GM19239 (cell line): ENCODE measurements around the gene TMEM175.
A peak's percentile ranks its signal among the peaks of the same experiment; 100 is the strongest.
"Not testable (repeated sequence)": the region's sequence is repeated elsewhere in the genome, so short reads cannot be mapped to it uniquely, and the experiment has no call there.

Experiments
- DNase-seq: peaks from one replicate; pipeline ENCODE4 v3.0.0; 2011; ENCODE audit warnings: low spot score; ENCODE audit not compliant: insufficient read length
- FAIRE-seq: peaks from 2 replicates; lab custom pipeline; 2011; peaks lifted over from hg19 to GRCh38; lab: Jason Lieb, UNC

Gene TMEM175

DNA sequence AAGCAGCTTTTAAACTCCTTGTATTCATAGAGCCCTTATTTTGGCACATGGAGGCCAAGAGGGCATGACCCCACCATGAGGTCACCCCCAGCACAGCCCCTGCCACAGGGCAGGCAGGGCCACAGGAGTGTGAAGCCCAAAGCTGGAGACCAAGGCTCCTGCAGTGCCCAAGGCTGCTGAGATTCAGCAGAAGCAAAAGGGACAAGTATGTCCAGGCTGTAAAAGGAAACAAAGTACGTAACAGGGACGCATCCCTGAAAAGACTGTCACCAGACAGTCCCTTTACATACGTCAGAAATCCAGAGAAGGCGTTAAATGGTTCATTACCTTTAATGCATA lies 19.0 kb upstream of the TMEM175 start:
- FAIRE-seq (no peak), DNase-seq (no peak)

DNA sequence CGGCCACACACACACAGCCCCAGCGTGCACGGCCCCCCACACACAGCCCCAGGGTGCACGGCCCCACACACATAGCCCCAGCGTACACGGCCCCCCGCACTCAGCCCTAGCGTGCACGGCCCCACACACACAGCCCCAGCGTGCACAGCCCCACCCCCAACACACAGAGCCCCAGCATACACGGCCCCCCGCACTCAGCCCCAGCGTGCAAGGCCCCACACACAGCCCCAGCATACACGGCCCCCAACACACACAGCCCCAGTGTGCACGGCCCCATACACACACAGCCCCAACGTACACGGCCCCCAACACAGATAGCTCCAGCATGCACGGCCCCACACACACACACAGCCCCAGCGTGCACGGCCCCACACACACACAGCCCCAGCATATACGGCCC lies 17.7 kb upstream of the TMEM175 start:
- FAIRE-seq, result no peak
- DNase-seq, result no peak

DNA sequence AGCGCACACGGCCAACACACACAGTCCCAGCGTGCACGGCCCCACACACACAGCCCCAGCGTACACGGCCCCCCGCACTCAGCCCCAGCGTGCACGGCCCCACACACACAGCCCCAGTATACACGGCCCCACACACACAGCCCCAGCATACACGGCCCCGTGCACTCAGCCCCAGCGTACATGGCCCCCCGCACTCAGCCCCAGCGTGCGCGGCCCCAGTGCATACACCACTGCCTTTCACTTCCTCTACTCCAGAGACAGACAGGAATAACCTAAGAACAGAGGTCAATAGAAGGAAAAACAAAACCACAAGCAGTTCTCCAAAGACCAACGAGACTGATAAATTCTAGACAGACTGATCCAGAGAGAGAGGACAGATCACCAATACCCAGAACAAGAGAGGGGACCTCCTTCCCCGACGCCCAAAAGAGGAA lies 17.2 kb upstream of the TMEM175 start:
- DNase-seq (no peak), FAIRE-seq (no peak)

DNA sequence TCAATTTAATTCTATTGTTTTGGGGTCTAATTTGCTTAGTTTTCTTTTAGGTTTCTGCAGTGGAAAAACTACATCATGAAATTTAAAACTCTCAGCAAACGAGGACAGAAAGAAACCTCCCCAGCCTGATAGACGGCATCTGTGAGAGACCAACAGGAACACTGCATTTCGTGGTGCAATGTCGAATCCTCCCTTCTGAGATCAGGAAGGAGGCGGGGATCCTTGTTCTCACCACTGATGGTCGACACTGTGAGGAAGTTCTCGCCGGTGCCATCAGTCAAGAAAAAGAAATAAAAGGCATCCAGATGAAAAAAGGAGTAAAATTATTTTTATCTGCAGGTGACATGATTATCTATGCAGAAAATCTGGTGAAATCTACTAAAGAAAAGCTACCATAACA lies 16.7 kb upstream of the TMEM175 start:
- FAIRE-seq (peak; percentile 4), DNase-seq (no peak)

DNA sequence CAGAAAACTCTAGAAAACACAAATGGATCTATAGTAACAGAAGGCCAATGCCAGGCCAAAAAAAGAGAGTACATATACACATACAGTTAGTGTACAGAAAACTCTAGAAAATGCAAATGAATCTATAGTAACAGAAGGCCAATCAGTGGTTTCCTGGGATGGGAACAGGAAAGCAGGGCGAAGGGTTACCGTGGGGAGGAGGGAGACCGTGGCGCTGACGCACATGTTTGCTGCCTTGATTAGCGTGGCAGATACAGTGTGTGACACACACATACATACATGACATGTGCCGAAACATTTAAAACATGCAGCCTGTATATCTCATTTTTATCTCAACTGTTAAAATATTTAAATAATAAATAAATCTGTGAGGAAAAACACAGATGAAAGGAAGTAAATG lies 14.8 kb upstream of the TMEM175 start:
- DNase-seq (no peak), FAIRE-seq (no peak)

DNA sequence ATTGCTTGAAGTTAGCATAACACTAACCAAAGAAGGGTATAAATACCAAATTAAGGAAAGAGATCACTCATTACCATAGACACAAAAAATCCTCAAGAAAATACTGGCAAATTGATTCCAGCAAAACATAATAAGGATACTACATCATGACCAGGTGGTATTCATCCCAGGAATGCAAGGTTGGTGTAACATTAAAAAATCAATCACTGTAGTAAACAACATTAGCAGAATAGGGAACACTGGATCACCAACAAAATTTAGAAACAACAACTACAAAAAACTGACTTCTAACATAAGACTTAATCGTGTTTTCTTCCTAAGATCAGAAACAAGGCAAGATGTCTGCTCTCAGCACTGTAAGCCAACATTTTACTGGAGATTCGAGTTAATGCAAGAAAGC lies 14.3 kb upstream of the TMEM175 start:
- no peak for DNase-seq
- no peak for FAIRE-seq

DNA sequence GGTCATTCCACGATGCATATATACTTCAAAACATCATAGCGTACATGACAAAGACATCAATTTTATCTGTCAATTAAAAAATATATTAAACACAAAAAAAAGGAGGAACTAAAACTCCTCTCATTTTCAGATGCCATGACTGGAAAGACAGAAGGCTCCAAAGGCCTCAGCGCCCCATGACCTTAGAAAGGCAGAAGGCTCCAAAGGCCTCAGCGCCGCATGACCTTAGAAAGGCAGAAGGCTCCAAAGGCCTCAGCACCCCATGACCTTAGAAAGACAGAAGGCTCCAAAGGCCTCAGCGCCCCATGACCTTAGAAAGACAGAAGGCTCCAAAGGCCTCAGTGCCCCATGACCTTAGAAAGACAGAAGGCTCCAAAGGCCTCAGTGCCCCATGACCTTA lies 13.7 kb upstream of the TMEM175 start:
- DNase-seq, FAIRE-seq: not testable (repeated sequence)

DNA sequence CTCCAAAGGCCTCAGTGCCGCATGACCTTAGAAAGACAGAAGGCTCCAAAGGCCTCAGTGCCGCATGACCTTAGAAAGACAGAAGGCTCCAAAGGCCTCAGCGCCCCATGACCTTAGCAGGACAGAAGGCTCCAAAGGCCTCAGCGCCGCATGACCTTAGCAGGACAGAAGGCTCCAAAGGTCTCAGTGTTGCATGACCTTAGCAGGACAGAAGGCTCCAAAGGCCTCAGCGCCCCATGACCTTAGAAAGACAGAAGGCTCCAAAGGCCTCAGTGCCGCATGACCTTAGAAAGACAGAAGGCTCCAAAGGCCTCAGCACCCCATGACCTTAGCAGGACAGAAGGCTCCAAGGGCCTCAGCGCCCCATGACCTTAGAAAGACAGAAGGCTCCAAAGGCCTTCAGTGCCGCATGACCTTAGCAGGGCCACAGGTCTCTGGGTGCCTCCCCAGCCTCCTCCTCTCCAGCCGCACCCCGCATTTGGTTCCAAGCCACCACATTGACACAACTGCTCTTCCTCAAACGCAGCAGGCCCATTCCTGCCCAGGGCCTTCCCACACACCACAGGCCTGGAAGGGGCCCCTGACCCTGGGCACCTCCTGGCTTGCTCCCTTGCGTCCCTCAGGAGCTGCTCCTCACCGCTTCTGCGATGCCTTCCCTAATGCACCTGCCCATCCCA lies 13.1 kb upstream of the TMEM175 start:
- DNase-seq, FAIRE-seq: not testable (repeated sequence)

DNA sequence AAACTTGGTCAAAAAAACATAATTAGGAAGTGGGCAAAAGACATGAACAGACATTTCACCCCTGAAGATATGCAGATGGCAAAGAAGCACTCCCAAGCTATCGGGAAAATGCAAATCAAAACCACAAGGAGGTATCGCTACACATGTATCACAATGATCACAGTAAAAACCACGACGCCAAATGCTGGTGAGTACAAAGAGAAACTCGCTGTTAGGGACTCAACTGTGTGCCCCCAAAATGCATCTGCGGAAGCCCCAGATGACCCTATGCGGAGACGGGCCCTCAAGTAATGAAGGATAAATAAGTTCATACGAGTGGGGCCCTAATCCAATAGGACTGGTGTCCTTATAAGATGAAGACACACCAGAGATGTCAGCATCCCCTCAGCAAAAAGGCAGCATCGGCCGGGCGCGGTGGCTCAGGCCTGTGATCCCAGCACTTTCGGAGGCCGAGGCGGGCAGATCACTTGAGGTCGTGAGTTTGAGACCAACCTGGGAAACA lies 10.4 kb upstream of the TMEM175 start:
- FAIRE-seq, result peak; percentile 94

DNA sequence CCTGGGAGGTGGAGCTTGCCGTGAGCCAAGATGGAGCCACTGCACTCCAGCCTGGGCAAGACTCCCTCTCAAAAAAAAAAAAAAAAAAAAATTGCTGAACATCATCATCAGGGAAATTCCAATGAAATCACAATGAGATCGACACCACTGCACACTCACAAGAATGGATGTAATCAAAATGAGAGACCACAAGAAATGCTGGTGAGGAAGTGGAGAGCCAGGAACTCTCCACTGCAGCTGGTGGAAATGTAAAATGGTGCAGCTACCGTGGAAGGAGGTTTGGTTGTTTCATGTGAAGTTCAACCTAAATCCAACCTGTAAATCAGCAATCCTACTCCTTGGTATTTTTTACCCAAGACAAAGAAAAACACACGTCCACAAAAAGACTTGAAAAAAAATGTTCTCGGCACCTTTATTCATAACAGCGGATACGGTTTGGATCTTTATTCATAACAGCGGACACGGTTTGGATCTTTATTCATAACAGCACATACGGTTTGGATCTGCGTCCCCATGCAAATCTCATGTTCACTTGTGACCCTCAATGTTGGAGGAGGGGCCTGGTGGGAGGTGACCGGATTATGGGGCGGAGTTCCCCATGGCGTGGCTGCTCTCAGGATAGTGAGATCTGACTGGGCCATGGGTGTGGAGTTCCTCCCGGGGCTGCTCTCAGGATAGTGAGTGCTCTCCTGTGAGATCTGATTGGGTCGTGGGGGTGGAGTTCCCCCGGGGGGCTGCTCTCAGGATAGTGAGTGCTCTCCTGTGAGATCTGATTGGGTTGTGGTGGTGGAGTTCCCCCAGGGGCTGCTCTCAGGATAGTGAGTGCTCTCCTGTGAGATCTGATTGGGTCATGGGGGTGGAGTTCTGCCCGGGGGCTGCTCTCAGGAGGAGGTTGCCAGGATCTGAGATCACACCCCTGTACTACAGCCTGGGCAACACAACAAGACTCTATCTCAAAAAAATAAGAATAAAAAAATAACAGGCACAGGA lies 7.9 kb upstream of the TMEM175 start:
- no peak for DNase-seq
- FAIRE-seq, result no peak

More for the DNA sequence above, 10.4 kb upstream of the TMEM175 start:
- DNase-seq, result no peak

DNA sequence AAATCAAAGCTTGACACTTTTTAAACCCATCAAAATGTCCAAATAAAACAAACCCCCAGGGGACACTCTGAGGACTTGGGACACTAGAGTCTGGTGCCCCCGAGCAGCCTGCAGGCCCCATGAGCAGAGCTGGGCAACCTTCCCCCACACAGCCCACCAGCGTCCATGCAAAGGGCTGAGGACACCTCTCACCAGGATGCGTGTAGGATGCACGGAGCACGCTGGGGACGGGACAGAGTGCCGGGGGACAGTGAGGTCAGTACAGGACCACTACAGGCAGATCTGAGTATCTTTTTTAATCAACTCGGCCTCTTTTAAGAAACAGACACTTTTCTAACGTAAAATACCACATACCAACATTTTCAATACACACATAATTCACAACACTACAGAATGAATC lies 7.1 kb upstream of the TMEM175 start:
- FAIRE-seq (no peak), DNase-seq (no peak)

DNA sequence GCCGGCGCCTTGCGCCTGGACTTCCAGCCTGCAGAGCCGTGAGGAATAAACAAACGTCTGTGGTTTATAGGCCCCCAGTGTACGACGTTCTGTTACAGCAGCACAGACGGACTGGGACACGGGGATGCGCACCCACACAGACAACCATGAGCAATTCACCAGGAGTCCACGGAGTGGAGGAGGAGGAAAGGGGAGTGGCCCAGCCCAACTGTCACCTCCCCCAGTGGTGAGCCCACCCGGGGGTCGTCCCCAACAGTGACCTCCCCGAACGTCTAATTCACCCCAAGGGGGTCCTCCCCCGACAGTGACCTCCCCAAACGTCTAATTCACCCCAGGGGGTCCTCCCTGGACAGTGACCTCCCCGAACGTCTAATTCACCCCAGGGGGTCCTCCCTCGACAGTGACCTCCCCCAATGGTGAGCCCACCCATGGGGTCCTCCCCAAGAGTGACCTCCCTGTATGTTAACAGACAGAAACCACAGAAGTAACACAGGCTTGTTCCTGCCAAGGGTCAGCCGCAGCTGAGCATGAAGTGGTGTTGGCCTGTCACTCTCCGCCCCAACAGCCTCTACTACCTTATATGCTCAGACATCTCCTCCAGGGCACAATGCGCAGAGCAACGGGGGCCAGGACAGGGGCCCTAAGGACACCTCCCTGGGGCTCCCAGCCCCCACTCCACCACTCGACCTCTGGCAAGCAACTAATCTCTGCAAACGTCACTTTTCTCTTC lies 6.3 kb upstream of the TMEM175 start:
- no peak for DNase-seq
- no peak for FAIRE-seq

DNA sequence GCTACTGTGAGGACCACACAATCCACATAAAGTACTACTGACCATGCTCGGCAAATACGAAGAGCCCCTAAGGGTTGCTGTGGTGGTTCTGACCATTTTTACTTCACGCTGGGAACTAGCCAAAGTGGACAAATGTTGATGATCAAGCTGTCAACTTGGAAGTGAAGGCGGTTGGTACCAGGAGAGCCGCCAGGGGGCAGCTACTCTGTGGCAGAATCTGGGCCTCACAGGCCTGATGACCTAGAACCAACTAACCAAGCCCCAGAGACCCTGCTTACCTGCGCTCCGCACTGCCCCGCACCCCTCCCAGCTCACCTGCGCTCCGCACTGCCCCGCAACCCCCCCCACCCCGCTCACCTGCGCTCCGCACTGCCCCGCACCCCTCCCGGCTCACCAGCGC lies 5.7 kb upstream of the TMEM175 start:
- no peak for FAIRE-seq
- no peak for DNase-seq

DNA sequence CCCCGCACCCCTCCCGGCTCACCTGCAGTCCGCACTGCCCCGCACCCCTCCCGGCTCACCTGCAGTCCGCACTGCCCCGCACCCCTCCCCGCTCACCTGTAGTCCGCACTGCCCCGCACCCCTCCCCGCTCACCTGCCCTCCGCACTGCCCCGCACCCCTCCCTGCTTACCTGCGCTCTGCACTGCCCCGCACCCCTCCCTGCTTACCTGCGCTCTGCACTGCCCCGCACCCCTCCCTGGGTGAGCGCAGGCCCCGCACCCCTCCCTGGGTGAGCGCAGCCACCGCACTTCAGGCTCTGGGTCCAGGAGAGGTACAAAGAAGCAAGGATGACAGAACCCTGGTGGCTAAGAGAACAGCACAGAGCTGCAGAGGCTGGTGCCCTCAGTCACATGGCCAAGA lies 4.7 kb upstream of the TMEM175 start:
- not testable (repeated sequence) for FAIRE-seq, DNase-seq

DNA sequence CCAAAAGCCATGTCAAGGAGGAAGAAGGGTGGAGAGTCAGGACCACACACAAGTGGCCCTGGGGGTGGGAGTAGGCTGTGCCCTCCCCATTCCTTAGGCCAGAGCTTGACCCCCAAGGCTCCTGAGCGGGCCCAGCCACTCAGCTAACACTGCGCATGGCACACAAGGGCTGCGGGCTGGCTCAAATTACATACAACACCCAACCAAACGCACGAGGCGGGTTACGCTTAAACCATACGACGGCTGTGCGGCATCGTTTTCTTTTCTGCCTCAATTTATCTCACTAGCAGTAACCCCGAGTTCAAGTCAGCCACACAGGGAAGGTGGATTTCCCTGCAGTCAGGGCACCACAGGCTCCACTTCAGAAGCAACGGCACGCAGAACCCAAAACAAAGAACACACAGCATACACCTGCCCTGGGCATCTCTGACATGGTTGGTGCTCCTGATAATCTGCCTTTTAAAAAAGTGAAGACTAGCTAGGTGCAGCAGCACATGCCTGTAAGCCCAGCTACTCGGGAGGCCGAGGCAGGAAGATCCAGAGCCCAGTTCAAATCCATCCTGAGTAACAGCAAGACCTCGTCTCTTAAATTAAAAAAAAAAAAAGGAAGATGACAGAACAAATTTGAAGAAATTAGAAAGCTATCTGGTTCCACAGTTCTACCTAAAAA lies 3.0 kb upstream of the TMEM175 start:
- FAIRE-seq (no peak), DNase-seq (no peak)

DNA sequence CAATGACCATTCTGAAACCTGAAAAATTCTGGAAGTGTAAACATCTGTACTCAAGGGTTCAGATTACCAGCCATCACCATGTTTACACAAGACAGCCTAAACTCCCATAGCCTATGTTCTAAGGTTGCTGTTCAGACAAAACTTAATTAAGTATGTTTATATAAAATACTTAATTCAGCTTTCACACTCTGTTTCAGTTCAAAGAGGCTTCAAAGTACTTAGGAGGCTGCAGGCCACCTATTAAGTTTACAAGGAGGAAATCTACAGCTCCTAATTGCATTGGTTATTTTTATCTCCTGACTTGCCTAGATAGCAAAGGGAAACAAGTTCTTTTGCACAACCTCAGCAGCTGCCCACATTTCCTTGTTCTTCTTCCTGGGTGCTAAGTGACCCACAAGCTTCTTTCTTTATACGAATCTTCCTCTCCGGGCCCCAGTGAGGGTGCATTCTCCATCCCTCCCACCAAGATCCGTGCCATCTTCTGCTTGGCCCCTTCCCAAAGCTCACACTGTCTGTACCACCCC lies 2.2 kb upstream of the TMEM175 start:
- DNase-seq (no peak), FAIRE-seq (peak; percentile 33)

DNA sequence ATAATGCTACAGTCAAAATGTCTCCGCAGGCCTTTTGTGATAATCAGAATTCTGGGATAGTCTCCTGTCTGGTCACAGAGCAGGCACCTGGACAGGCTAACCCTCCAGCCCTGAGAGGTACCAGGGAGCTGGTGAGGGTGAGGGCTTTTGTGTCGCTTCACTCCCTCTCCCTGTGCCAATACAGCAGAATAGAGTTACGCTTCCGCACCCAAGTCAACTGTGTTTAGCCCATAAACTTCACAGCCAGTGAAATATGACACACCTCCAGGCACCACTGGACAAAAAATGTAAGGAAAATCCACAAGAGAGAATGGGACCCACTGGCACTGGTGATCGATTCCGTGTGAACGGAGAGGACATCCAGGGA lies 1.4 kb upstream of the TMEM175 start:
- no peak for FAIRE-seq
- DNase-seq, result no peak

DNA sequence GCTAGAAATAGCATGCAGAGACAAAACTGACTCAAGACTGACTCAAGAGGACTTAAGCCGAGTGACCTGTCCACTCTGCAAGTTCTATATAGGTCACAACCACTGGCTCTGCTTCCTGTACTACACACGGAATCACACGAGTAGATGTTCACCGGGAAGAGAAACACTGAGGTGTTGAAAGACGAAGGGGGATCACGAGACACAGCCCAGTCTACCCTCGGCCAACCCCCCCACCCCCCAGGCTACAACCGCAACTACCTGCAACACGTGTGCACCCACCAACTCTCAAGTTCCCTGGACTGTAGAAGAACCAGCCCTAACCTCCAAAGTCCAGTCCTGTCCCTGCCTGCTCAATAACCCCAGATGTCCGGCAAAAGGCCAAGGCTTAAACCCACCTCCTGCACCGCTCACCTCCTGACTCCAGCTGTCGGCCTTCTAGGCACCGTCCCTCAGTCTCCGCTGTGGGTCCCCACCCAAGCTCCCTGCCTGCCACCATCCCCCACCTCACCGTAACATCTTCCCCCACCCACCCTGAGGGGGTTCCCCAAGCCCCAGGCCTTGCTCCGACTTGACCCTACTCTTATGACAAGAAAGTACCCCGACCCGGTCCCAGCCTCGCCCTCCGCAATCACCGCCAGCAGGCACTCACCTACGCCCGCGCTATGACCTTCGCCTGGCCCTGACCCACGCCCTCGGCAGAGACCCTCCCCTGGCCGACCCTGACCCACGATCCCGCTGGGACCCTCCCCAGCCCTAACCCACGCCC lies 883 bp upstream of the TMEM175 start:
- no peak for FAIRE-seq
- no peak for DNase-seq

DNA sequence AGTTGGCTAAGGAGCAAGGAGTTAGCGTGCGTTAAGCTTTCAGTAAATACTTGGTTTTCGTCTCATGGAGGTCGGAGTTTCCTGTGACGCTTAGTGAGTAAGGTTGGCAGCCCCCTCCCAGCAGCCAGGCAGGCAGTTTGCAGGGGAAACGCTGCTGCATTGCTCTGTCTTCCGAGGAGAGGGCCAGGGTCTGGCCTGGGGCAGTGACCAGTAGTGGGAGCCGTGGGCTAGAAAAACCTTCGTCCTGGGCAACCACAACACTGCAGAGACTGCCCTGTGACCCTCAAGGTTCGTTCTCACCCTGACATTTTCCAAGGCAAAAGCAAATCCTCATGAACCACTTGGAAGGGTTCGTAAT lies 432 bp downstream of the TMEM175 start:
- no peak for FAIRE-seq
- no peak for DNase-seq
